ENCODE data around the gene EPS8.

EPS8 gene

DNA sequence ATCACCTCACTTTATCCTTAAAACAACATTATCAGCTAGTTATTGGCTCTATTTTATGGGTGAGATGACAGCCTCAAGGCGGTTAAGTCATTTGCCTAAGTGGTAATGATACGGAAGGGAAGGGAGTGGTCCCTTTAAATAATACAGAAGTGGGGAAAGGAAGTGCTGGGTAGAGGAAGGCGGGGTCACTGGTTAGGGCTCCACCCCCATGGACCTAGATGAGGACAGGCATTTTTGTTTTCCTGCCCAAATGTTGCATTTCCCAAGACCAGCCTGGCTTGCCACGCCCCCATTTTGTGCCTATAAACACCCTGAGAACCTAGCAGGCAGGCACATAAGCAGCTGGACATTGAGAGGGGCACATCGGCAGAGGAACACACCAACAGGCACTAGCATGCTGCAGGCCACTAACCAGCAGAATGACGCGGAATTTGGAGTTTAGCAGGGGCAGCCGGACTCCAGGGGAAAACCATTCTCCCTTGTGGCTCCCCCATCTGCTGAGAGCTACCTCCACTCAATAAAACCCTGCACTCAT lies 100.9 kb downstream of the EPS8 start:
- H3K27me3 ChIP-seq (replicated peaks; ENCODE audit: control insufficient read depth, insufficient read depth, low read length): no peaks in the 10 kb centered on the region
- no peak overlapping the region for H3K4me3 ChIP-seq (replicated peaks; ENCODE audit: low read depth, low read length)
- no peaks in the 10 kb centered on the region for H3K36me3 ChIP-seq (ENCODE audit: control insufficient read depth, insufficient read depth, low read length)
- no peak for DNase-seq (ENCODE audit: extremely low read depth, insufficient read length)
- TF ChIP-seq, protein P1, sequence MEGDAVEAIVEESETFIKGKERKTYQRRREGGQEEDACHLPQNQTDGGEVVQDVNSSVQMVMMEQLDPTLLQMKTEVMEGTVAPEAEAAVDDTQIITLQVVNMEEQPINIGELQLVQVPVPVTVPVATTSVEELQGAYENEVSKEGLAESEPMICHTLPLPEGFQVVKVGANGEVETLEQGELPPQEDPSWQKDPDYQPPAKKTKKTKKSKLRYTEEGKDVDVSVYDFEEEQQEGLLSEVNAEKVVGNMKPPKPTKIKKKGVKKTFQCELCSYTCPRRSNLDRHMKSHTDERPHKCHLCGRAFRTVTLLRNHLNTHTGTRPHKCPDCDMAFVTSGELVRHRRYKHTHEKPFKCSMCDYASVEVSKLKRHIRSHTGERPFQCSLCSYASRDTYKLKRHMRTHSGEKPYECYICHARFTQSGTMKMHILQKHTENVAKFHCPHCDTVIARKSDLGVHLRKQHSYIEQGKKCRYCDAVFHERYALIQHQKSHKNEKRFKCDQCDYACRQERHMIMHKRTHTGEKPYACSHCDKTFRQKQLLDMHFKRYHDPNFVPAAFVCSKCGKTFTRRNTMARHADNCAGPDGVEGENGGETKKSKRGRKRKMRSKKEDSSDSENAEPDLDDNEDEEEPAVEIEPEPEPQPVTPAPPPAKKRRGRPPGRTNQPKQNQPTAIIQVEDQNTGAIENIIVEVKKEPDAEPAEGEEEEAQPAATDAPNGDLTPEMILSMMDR (IDR thresholded peaks at IDR 0.05; ENCODE audit: insufficient read depth, low read length, poor library complexity, severe bottlenecking): no peak

DNA sequence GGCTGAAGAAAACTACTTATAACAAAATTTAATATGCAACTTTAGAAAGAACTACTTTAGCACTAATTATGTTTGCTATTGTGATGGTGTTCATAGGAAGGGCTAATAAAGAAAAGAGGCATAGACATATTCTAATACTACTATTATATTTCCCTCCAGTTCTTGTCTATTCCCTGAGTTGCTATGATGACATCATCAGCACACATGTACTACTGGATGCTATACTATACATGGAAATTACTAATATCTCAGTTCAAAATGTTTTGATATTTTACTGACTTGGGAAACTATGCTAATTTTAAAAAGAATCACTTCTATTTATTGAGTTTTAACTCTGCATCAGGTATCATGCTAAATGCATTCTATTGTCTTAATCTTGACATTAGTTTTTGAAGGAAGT lies 101.6 kb downstream of the EPS8 start:
- Histone ChIP-seq H3K27me3 (replicated peaks; ENCODE audit: control insufficient read depth, insufficient read depth, low read length) (no peaks in the 10 kb centered on the region), H3K36me3 (ENCODE audit: control insufficient read depth, insufficient read depth, low read length) (no peaks in the 10 kb centered on the region), H3K4me3 (replicated peaks; ENCODE audit: low read depth, low read length) (no peak overlapping the region)
- no peak for DNase-seq (ENCODE audit: extremely low read depth, insufficient read length)
- TF ChIP-seq, protein P1 (IDR thresholded peaks at IDR 0.05; ENCODE audit: insufficient read depth, low read length, poor library complexity, severe bottlenecking): no peak

DNA sequence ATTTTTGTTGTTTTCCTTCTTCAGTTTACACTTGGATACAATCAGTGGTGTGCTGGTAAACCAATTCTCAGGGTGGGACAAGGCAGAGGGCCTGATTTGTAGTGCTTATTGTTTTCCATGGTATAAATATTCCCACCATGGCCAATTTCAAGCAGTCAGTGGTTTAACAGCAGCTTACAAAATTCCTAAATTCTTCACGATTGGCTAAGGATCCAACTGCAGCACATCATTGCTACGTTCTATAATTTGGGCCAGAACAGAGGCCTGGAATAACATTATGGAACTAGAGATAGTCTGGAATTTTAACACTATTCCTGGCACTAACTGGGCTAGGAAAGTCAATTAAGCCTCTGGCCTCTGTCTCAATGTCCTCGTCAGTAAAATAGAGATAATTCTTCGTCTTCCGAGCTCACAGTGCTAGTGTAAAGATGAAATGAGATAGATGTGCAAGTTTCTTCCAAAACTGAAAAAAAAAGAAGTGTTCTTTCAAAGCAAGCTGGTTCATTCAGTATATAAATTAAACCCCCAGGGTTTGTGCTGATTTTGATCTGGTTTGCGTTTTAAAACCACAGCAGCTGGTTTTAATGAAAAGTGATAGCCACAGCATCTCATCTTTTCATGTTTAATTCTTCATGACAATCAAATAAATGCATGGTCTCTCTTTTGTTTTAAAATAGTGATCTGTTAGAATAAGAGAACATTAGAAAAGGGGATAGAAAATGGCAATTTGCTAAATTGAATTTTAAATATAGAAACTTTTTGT lies 104.1 kb downstream of the EPS8 start:
- Histone ChIP-seq H3K27me3 (replicated peaks; ENCODE audit: control insufficient read depth, insufficient read depth, low read length) (no peaks in the 10 kb centered on the region), H3K36me3 (ENCODE audit: control insufficient read depth, insufficient read depth, low read length) (no peaks in the 10 kb centered on the region), H3K4me3 (replicated peaks; ENCODE audit: low read depth, low read length) (no peak overlapping the region)
- TF ChIP-seq, protein P1 (IDR thresholded peaks at IDR 0.05; ENCODE audit: insufficient read depth, low read length, poor library complexity, severe bottlenecking): no peak
- no peak for DNase-seq (ENCODE audit: extremely low read depth, insufficient read length)

DNA sequence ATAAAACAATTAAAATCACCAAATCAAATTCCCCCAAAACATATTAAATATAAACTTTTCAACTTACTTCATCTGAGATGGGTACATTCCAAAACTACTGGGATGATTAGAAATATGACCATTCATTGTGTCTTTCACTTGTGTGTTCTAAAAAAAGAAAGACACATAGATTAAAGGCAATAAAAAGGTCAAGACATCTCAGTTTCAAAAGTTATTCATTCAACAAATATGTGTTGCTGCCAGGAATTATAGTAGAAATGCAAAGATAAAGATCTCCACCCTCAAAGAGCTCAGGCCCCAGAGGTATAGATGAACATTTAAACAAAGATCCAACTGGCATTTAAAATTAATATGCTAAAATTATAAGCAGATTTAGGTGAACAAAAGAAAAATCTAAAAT lies 106.4 kb downstream of the EPS8 start:
- DNase-seq (ENCODE audit: extremely low read depth, insufficient read length): no peak
- TF ChIP-seq, protein P1 (IDR thresholded peaks at IDR 0.05; ENCODE audit: insufficient read depth, low read length, poor library complexity, severe bottlenecking): no peak
- no peak overlapping the region for H3K4me3 ChIP-seq (replicated peaks; ENCODE audit: low read depth, low read length)

DNA sequence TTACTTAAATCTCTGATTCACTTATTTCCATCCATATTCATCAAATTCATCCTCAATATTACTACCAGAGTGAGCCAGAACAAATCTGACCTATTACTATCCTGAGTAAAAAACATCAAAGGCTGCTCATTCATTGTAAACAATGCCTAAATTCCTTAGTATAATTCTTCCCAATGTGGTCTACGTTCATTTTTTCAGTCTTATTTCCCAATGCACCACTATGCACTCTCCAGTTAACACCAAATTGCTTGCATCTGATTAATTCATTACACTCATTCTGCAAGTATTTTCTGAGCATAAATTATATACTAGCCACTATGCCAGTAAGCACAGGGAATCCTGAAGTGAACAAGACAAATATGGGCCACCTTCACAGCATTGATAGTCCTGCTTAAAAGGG lies 110.0 kb downstream of the EPS8 start:
- TF ChIP-seq, protein P1 (IDR thresholded peaks at IDR 0.05; ENCODE audit: insufficient read depth, low read length, poor library complexity, severe bottlenecking): no peak
- H3K4me3 ChIP-seq (replicated peaks; ENCODE audit: low read depth, low read length): no peak overlapping the region
- DNase-seq (ENCODE audit: extremely low read depth, insufficient read length): no peak
- no peaks in the 10 kb centered on the region for H3K36me3 ChIP-seq (ENCODE audit: control insufficient read depth, insufficient read depth, low read length)
- no peaks in the 10 kb centered on the region for H3K27me3 ChIP-seq (replicated peaks; ENCODE audit: control insufficient read depth, insufficient read depth, low read length)

More for the DNA sequence above, 106.4 kb downstream of the EPS8 start:
- Histone ChIP-seq H3K27me3 (replicated peaks; ENCODE audit: control insufficient read depth, insufficient read depth, low read length) (no peaks in the 10 kb centered on the region), H3K36me3 (ENCODE audit: control insufficient read depth, insufficient read depth, low read length) (no peaks in the 10 kb centered on the region)
